ENCODE measurements around the gene CDR2L. TPM values are rescaled to one million over a fixed set of nuclear protein-coding genes. Genes with fewer than 3 reads are reported as not detected.
A peak's percentile ranks its signal among the peaks of the same experiment; 100 is the strongest.
"Not testable (repeated sequence)": the region's sequence is repeated elsewhere in the genome, so short reads cannot be mapped to it uniquely, and the experiment has no call there.

Gene CDR2L
- total RNA-seq, 1 experiment from 2014 or later = 31.0 TPM

- POLR2A ChIA-PET = interaction anchor here (1.9 kb wide), 1 partner anchor 10 kb away, joined by 4 read pairs; no protein-coding TSS in a partner anchor
- TF ChIP-seq NFYB (CRISPR knock-in tag; conservative IDR thresholded peaks at IDR 0.05; ENCODE audit: low read depth) = peak; percentile 49
- TF ChIP-seq TEAD1 (CRISPR knock-in tag; IDR thresholded peaks at IDR 0.05) = no peak
- TF ChIP-seq SOX15 (CRISPR knock-in tag; IDR thresholded peaks at IDR 0.05) = no peak
Observed at GRCh38 chr17:75024686-75025397, 37.4 kb downstream of the CDR2L start.

GRCh38 chr17:75025398-75025734 is 37.9 kb downstream of the CDR2L start:
- DNase-seq (ENCODE audit: low spot score); H3K4me3 Mint-ChIP-seq; POLR2A ChIA-PET; H3K27ac Mint-ChIP-seq; H3K4me1 Mint-ChIP-seq; ATAC-seq: not testable (repeated sequence)
- H3K27me3 Mint-ChIP-seq (ENCODE audit: low read depth) = peaks cover 12% of the 10 kb centered on the region
- peaks cover 52% of the 10 kb centered on the region for H3K36me3 Mint-ChIP-seq
- CTCF ChIA-PET = interaction anchor here (0.6 to 2.3 kb wide), 3 partner anchors 12 to 53 kb away, joined by 3 to 8 read pairs (median 4); partner anchors contain the start of genes ATP5PD, HID1 and KCTD2
- H3K9me3 Mint-ChIP-seq = peaks cover 54% of the 10 kb centered on the region

More at GRCh38 chr17:75024686-75025397, 37.4 kb downstream of the CDR2L start:
- ATAC-seq (no peak), DNase-seq (ENCODE audit: low spot score) (no peak)
- Mint-ChIP-seq H3K27ac (no peak overlapping the region), H3K36me3 (peaks cover 49% of the 10 kb centered on the region), H3K4me3 (no peak overlapping the region), H3K9me3 (peaks cover 49% of the 10 kb centered on the region), H3K4me1 (no peaks in the 10 kb centered on the region), H3K27me3 (ENCODE audit: low read depth) (peaks cover 9% of the 10 kb centered on the region)
- CTCF ChIA-PET = interaction anchor here (0.6 to 2.3 kb wide), 11 partner anchors 7 to 89 kb away, joined by 3 to 30 read pairs (median 5); partner anchors contain the start of genes ATP5PD, CDR2L, HID1 and KCTD2

- Mint-ChIP-seq H3K27me3 (ENCODE audit: low read depth) (peaks cover 17% of the 10 kb centered on the region), H3K9me3 (peaks cover 62% of the 10 kb centered on the region), H3K36me3 (peaks cover 43% of the 10 kb centered on the region)
- ATAC-seq; H3K4me3 Mint-ChIP-seq; DNase-seq (ENCODE audit: low spot score); CTCF ChIA-PET; H3K27ac Mint-ChIP-seq; POLR2A ChIA-PET; H3K4me1 Mint-ChIP-seq: not testable (repeated sequence)
Observed at GRCh38 chr17:75026650-75027049, 39.2 kb downstream of the CDR2L start.

DNA sequence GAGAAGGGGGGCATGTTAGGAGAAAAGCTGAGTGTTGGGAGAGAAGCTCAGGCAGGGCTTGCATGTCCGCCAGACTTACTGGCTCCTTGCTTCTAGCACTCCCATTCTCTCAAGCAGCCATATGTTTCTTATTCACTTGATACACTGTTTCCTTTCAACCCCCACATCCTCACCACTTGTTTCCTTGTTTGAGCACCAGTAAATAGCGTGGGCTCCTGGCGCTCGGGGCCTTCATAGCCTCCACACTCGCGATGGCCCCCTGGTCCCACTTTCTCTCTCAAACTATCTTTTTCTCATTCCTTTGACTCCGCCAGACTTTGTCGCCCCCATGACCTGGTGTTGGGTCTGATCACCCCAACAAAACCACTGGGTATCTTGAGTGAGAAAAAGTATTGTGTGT is 42.7 kb downstream of the CDR2L start:
- TF ChIP-seq NFE2L1 (CRISPR knock-in tag; IDR thresholded peaks at IDR 0.05) (no peak), CDX4 (CRISPR knock-in tag; IDR thresholded peaks at IDR 0.05; ENCODE audit: borderline replicate concordance) (no peak), JUN (CRISPR knock-in tag; IDR thresholded peaks at IDR 0.05) (no peak), CBFB (CRISPR knock-in tag; IDR thresholded peaks at IDR 0.05; ENCODE audit: low read depth) (no peak), TCF7 (CRISPR knock-in tag; IDR thresholded peaks at IDR 0.05; ENCODE audit: low read depth) (no peak), RORB (CRISPR knock-in tag; IDR thresholded peaks at IDR 0.05) (no peak), HMGXB4 (CRISPR knock-in tag; IDR thresholded peaks at IDR 0.05) (no peak), SOX15 (CRISPR knock-in tag; IDR thresholded peaks at IDR 0.05) (no peak)
- TF ChIP-seq, protein P1, sequence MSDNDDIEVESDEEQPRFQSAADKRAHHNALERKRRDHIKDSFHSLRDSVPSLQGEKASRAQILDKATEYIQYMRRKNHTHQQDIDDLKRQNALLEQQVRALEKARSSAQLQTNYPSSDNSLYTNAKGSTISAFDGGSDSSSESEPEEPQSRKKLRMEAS (CRISPR knock-in tag; IDR thresholded peaks at IDR 0.05) = no peak
- TF ChIP-seq, protein P2, sequence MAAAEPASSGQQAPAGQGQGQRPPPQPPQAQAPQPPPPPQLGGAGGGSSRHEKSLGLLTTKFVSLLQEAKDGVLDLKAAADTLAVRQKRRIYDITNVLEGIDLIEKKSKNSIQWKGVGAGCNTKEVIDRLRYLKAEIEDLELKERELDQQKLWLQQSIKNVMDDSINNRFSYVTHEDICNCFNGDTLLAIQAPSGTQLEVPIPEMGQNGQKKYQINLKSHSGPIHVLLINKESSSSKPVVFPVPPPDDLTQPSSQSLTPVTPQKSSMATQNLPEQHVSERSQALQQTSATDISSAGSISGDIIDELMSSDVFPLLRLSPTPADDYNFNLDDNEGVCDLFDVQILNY (CRISPR knock-in tag; IDR thresholded peaks at IDR 0.05) = no peak
- TF ChIP-seq, protein P3, sequence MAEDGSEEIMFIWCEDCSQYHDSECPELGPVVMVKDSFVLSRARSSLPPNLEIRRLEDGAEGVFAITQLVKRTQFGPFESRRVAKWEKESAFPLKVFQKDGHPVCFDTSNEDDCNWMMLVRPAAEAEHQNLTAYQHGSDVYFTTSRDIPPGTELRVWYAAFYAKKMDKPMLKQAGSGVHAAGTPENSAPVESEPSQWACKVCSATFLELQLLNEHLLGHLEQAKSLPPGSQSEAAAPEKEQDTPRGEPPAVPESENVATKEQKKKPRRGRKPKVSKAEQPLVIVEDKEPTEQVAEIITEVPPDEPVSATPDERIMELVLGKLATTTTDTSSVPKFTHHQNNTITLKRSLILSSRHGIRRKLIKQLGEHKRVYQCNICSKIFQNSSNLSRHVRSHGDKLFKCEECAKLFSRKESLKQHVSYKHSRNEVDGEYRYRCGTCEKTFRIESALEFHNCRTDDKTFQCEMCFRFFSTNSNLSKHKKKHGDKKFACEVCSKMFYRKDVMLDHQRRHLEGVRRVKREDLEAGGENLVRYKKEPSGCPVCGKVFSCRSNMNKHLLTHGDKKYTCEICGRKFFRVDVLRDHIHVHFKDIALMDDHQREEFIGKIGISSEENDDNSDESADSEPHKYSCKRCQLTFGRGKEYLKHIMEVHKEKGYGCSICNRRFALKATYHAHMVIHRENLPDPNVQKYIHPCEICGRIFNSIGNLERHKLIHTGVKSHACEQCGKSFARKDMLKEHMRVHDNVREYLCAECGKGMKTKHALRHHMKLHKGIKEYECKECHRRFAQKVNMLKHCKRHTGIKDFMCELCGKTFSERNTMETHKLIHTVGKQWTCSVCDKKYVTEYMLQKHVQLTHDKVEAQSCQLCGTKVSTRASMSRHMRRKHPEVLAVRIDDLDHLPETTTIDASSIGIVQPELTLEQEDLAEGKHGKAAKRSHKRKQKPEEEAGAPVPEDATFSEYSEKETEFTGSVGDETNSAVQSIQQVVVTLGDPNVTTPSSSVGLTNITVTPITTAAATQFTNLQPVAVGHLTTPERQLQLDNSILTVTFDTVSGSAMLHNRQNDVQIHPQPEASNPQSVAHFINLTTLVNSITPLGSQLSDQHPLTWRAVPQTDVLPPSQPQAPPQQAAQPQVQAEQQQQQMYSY (CRISPR knock-in tag; IDR thresholded peaks at IDR 0.05) = no peak
- Mint-ChIP-seq H3K27me3 (ENCODE audit: low read depth) (peaks cover 31% of the 10 kb centered on the region), H3K4me1 (peaks cover 5% of the 10 kb centered on the region), H3K9me3 (peaks cover 55% of the 10 kb centered on the region), H3K27ac (no peak overlapping the region), H3K36me3 (peaks cover 28% of the 10 kb centered on the region), H3K4me3 (no peak overlapping the region)
- ATAC-seq = no peak
- ChIA-PET CTCF (interaction anchor here (1.4 to 3.6 kb wide), 2 partner anchors 17 to 68 kb away, joined by 5 to 48 read pairs; partner anchors contain the start of gene MRPL58), POLR2A (no interaction called here)
- DNase-seq (ENCODE audit: low spot score) = no peak

Data from WTC11 (cell line).